Measurements from ENCODE around the gene HAGH. TPM values are rescaled to one million over a fixed set of nuclear protein-coding genes. Genes with fewer than 3 reads are reported as not detected.

Gene HAGH
- total and polyA plus RNA-seq, 4 experiments from 2014 or later, result 54.3 to 77.8 (median 68.5) TPM

DNA sequence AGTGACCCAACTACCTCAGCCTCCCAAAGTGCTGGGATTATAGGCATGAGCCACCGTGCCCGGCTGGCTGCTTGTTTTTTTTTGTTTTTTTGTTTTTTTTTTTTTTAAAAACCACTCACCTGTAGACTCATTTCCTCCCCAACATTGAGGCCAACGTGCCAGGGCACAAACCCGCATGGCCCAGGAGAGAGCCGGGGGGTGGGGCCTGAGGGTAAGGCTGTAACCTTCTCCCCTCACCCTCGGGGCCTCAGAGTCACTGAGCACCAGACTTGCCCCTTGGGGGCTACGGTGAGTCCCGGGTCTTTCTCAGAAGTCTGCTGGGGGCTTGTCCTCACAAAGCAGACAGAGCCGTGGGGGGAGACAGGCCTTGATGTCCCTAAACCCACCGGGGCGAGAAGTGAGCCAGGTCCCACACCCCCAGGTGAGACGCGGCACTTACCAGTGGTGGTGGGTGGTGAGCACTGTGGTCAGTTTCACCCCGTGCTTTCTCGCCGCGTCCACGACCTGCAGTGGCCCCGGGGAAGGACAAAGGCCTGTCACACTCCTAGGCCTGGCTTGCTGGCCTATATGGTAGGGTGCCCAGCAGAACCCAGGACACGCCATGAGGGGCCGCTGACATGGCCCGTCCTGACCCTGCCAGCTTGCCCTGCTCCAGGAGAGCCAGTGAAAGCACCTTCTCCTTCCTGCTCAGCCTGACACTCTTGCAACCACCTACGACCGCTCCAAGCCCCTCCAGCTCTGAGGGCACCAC, 4.6 kb downstream of the HAGH start:
- Mint-ChIP-seq H3K4me3 (no peak overlapping the region), H3K36me3 (peaks cover 0 to 10% of the 10 kb centered on the region in 2 donors), H3K27me3 (no peaks in the 10 kb centered on the region), H3K9me3 (peaks cover 0 to 2% (median 0%) of the 10 kb centered on the region in 8 donors), H3K27ac (no peak overlapping the region), H3K4me1 (peaks cover 5 to 27% (median 15%) of the 10 kb centered on the region in 4 donors)
- no peak for DNase-seq
- CTCF ChIA-PET (ENCODE audit: partially characterized antibody), result no interaction called here
- peaks cover 30% of the 10 kb centered on the region for H3K36me3 ChIP-seq (ENCODE audit: insufficient read depth, low read length)
- H3K9me3 ChIP-seq (ENCODE audit: control insufficient read depth in 1 of 2, low read length in 2 of 2), result no peaks in the 10 kb centered on the region
- POLR2A ChIA-PET (ENCODE audit: partially characterized antibody), result no interaction called here
- H3K27ac ChIP-seq (ENCODE audit: low read depth, low read length), result no peak overlapping the region
- intact Hi-C loops (cut with micrococcal nuclease), result no loop called here
- H3K4me1 ChIP-seq (ENCODE audit: insufficient read depth, low read length), result peaks cover 23% of the 10 kb centered on the region
- H3K27me3 ChIP-seq (ENCODE audit: insufficient read depth, low read length), result no peaks in the 10 kb centered on the region
- H3K4me3 ChIP-seq (ENCODE audit: low read length in 2 of 2), result no peak overlapping the region

DNA sequence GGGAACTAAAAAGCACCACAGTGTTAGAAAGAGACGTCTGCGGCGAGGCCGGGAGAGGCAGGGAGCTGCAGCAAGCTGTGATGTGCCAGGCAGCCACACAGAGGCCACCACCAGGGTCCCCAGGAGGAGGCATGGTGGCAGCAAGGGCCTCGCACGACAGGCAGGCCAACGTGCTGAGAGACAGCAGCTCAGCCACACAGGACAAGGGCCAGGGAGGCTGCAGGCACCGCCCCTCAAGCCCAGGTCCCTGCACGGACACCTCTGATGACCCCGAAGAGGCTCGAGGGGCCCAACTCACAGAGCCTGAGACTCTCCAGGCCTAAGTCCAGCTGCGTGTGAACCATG, 5.7 kb downstream of the HAGH start:
- ChIA-PET CTCF (ENCODE audit: partially characterized antibody) (no interaction called here), POLR2A (ENCODE audit: partially characterized antibody) (no interaction called here)
- Histone ChIP-seq H3K4me1 (ENCODE audit: insufficient read depth, low read length) (peaks cover 23% of the 10 kb centered on the region), H3K27ac (ENCODE audit: low read depth, low read length) (no peak overlapping the region), H3K9me3 (ENCODE audit: control insufficient read depth in 1 of 2, low read length in 2 of 2) (no peaks in the 10 kb centered on the region), H3K36me3 (ENCODE audit: insufficient read depth, low read length) (peaks cover 38% of the 10 kb centered on the region), H3K27me3 (ENCODE audit: insufficient read depth, low read length) (no peaks in the 10 kb centered on the region), H3K4me3 (ENCODE audit: low read length in 2 of 2) (no peak overlapping the region)
- no peak for DNase-seq
- Mint-ChIP-seq H3K9me3 (no peaks in the 10 kb centered on the region), H3K27me3 (no peaks in the 10 kb centered on the region), H3K4me1 (peaks cover 5 to 23% (median 14%) of the 10 kb centered on the region in 4 donors), H3K27ac (peak overlapping the region in 1 of 7 donors; percentile 31), H3K4me3 (no peak overlapping the region), H3K36me3 (peaks cover 0 to 16% of the 10 kb centered on the region in 2 donors)
- intact Hi-C loops (cut with micrococcal nuclease), result no loop called here

DNA sequence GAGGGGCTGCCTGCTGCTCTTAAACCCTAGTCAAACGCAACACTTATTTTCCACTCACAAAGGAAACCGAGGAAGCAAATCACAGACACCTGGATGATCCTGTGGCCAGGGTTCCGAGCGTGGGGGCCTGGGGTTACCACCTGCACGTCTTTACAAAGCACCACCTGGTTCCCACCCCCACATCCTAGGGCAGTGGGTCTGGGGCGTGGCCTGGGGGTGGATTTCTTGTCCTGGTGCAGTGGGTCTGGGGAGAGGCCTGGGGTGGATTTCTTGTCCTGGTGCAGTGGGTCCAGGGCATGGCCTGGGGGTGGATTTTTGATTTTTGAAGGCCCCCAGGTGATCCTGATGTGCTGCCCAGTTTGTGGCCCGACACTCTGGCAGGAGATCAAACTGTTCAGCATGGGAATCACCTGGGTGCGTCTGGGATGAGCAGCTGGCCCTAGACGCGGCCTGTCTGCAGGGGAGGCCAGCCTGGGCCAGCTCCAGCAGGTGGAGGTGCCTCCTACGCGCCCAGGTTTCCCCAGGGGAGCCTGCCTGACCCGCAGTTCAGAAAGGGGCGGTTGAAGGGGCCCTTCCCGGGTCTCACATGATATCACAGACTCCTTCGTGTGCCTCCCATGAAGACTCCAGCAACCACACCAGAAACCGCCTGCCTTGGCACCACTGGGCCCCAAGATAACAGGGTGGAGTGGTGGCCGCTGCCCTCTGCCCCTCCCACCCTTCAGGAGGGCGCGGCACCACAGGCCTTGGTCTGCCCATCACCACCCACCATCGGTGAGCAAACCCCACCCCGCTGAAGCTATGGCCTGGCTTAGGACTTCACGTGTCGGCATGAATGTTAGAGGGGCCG, 6.3 kb downstream of the HAGH start:
- peaks cover 40% of the 10 kb centered on the region for H3K36me3 ChIP-seq (ENCODE audit: insufficient read depth, low read length)
- no peaks in the 10 kb centered on the region for H3K27me3 Mint-ChIP-seq
- no peak for DNase-seq
- no peaks in the 10 kb centered on the region for H3K9me3 Mint-ChIP-seq
- no peak overlapping the region for H3K4me3 Mint-ChIP-seq
- no peaks in the 10 kb centered on the region for H3K9me3 ChIP-seq (ENCODE audit: control insufficient read depth in 1 of 2, low read length in 2 of 2)
- peak overlapping the region in 1 of 7 donors; percentile 23 for H3K27ac Mint-ChIP-seq
- H3K4me1 ChIP-seq (ENCODE audit: insufficient read depth, low read length), result peaks cover 17% of the 10 kb centered on the region
- no peak overlapping the region for H3K27ac ChIP-seq (ENCODE audit: low read depth, low read length)
- H3K27me3 ChIP-seq (ENCODE audit: insufficient read depth, low read length), result no peaks in the 10 kb centered on the region
- ChIA-PET CTCF (ENCODE audit: partially characterized antibody) (no interaction called here), POLR2A (ENCODE audit: partially characterized antibody) (no interaction called here)
- peaks cover 4 to 20% of the 10 kb centered on the region in 2 donors for H3K36me3 Mint-ChIP-seq
- H3K4me3 ChIP-seq (ENCODE audit: low read length in 2 of 2), result no peak overlapping the region
- H3K4me1 Mint-ChIP-seq, result peaks cover 5 to 17% (median 11%) of the 10 kb centered on the region in 4 donors
- intact Hi-C loops (cut with micrococcal nuclease), result no loop called here

DNA sequence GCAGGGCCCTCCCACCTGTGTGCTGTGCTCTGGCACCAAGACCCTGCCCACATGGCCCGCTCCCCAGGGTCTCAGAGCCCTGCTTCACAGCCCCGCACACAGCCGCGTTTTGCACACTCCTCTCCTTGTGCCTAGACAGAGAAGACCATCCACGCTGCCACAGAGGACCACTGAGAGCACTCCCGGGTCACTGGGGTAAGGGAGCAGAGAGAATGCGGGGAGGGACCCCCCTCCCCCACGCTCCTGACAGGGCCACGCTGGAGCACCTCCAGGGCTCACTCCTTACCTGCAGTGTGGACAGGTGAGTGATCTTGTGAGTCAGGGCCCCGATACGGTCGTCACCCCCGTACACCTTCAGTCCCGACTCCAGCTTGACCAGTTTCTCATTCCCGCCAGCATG, 7.0 kb downstream of the HAGH start:
- Mint-ChIP-seq H3K27me3 (no peaks in the 10 kb centered on the region), H3K36me3 (peaks cover 5 to 24% of the 10 kb centered on the region in 2 donors), H3K4me3 (no peak overlapping the region), H3K27ac (peak overlapping the region in 2 of 7 donors; percentile 37 to 51), H3K4me1 (peaks cover 4 to 11% (median 7%) of the 10 kb centered on the region in 4 donors), H3K9me3 (no peaks in the 10 kb centered on the region)
- no peak overlapping the region for H3K4me3 ChIP-seq (ENCODE audit: low read length in 2 of 2)
- H3K9me3 ChIP-seq (ENCODE audit: control insufficient read depth in 1 of 2, low read length in 2 of 2), result no peaks in the 10 kb centered on the region
- no peak overlapping the region for H3K27ac ChIP-seq (ENCODE audit: low read depth, low read length)
- H3K36me3 ChIP-seq (ENCODE audit: insufficient read depth, low read length), result peaks cover 42% of the 10 kb centered on the region
- no peaks in the 10 kb centered on the region for H3K27me3 ChIP-seq (ENCODE audit: insufficient read depth, low read length)
- intact Hi-C loops (cut with micrococcal nuclease), result no loop called here
- no peak for DNase-seq
- ChIA-PET POLR2A (ENCODE audit: partially characterized antibody) (no interaction called here), CTCF (ENCODE audit: partially characterized antibody) (no interaction called here)
- H3K4me1 ChIP-seq (ENCODE audit: insufficient read depth, low read length), result peaks cover 10% of the 10 kb centered on the region

DNA sequence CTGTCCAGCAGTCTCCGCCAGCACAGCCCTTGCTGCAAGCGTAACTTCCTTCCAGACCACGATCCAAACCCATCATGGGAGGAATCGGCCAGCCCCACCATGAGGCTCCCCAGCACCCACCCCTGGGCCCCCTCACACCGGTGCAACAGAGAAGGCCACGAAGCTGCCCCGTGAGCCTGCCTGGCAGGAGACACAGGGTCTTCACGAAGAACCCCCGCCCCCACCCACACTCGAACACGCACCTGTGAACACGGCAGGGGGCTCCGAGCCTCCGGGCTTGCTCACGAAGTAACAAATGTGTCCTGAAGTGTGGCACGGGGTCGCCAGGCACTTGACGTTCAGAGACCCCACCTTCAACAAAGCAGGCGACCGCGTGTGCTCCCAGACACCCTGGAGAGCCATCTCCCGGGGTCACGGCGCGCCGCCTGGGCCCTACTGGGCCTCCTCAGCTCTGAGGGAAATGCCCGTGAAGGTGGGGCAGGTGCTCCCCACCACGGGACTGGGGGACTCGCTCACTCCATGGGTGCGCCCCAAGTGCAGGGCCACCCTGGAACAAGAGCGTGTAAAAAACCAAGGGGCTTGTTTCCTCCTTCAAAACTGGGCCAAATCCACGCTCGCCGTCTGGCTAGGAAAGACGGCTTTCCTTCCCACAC, 7.6 kb downstream of the HAGH start:
- Mint-ChIP-seq H3K36me3 (peaks cover 5 to 25% of the 10 kb centered on the region in 2 donors), H3K27me3 (no peaks in the 10 kb centered on the region), H3K9me3 (no peaks in the 10 kb centered on the region), H3K4me1 (peaks cover 1 to 5% (median 4%) of the 10 kb centered on the region in 4 donors), H3K4me3 (no peak overlapping the region), H3K27ac (peak overlapping the region in 2 of 7 donors; percentile 37 to 51)
- ChIA-PET CTCF (ENCODE audit: partially characterized antibody) (no interaction called here), POLR2A (ENCODE audit: partially characterized antibody) (no interaction called here)
- Histone ChIP-seq H3K36me3 (ENCODE audit: insufficient read depth, low read length) (peaks cover 42% of the 10 kb centered on the region), H3K27me3 (ENCODE audit: insufficient read depth, low read length) (no peaks in the 10 kb centered on the region), H3K27ac (ENCODE audit: low read depth, low read length) (no peak overlapping the region), H3K9me3 (ENCODE audit: control insufficient read depth in 1 of 2, low read length in 2 of 2) (no peaks in the 10 kb centered on the region), H3K4me1 (ENCODE audit: insufficient read depth, low read length) (peaks cover 4% of the 10 kb centered on the region), H3K4me3 (ENCODE audit: low read length in 2 of 2) (no peak overlapping the region)
- no peak for DNase-seq
- intact Hi-C loops (cut with micrococcal nuclease), result no loop called here

DNA sequence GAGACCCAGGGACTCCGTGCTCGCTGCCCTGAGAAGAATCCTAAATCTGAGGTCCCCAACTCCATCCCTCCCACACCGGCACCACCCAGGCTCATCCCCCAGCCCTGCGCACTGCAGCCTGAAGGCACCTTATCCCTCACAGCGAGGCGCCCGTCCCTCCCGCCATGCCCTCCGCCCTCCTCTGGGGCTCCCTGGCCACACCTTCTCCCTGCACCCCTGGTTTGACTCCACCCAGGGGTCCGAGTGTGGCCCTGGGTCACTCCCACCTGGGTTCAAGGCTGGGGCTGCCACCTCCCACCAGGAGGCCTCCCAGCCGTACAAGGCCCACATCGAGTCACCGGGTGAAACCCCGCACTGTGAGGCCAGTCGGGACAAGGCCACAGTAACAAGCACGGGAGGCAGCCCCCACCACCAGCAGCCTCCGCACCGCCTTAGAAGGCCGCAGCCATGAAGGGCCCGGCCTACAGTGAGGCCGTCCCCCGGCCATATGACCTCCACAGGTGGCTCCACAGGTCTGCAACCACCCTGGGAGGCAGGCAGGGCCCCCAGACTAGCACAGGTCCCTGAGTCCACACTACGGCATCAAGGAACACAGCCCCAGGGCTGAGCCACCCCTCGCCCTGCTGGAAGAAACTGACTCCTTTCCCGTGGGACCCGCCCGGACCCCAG, 8.3 kb downstream of the HAGH start:
- H3K27me3 ChIP-seq (ENCODE audit: insufficient read depth, low read length), result no peaks in the 10 kb centered on the region
- peaks cover 49% of the 10 kb centered on the region for H3K36me3 ChIP-seq (ENCODE audit: insufficient read depth, low read length)
- H3K9me3 ChIP-seq (ENCODE audit: control insufficient read depth in 1 of 2, low read length in 2 of 2), result no peaks in the 10 kb centered on the region
- no peaks in the 10 kb centered on the region for H3K9me3 Mint-ChIP-seq
- peaks cover 2 to 5% (median 3%) of the 10 kb centered on the region in 4 donors for H3K4me1 Mint-ChIP-seq
- no peak for DNase-seq
- no peaks in the 10 kb centered on the region for H3K4me1 ChIP-seq (ENCODE audit: insufficient read depth, low read length)
- no peak overlapping the region for H3K27ac Mint-ChIP-seq
- peaks cover 10 to 30% of the 10 kb centered on the region in 2 donors for H3K36me3 Mint-ChIP-seq
- intact Hi-C loops (cut with micrococcal nuclease), result no loop called here
- POLR2A ChIA-PET (ENCODE audit: partially characterized antibody), result no interaction called here
- no peak overlapping the region for H3K4me3 Mint-ChIP-seq
- CTCF ChIA-PET (ENCODE audit: partially characterized antibody), result no interaction called here
- H3K4me3 ChIP-seq (ENCODE audit: low read length in 2 of 2), result no peak overlapping the region
- H3K27ac ChIP-seq (ENCODE audit: low read depth, low read length), result no peak overlapping the region
- no peaks in the 10 kb centered on the region for H3K27me3 Mint-ChIP-seq

DNA sequence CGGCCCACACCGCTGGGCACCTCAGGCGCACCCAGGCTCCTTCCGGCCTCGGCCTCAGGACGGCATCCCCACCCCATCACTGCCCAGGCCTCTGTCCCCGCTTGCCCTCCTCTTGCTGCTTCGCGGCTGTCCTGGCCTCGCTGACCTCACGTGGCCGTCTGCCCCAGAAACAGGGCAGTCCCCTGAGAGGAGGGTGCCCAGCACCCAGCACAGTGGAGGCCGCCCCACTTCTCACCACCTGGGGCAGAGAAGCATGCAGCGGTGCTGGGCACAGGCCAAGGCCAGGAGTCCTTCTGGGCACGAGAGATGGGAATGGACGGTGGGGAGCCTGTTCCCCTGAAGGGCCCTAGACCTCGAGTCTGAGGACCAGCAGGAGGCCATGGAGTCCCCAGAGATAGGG, 8.9 kb downstream of the HAGH start:
- ChIA-PET CTCF (ENCODE audit: partially characterized antibody) (no interaction called here), POLR2A (ENCODE audit: partially characterized antibody) (no interaction called here)
- no peak for DNase-seq
- H3K4me1 Mint-ChIP-seq, result peaks cover 5 to 8% (median 7%) of the 10 kb centered on the region in 4 donors
- Histone ChIP-seq H3K9me3 (ENCODE audit: control insufficient read depth in 1 of 2, low read length in 2 of 2) (no peaks in the 10 kb centered on the region), H3K4me3 (ENCODE audit: low read length in 2 of 2) (no peak overlapping the region), H3K27ac (ENCODE audit: low read depth, low read length) (no peak overlapping the region), H3K36me3 (ENCODE audit: insufficient read depth, low read length) (peaks cover 47% of the 10 kb centered on the region), H3K4me1 (ENCODE audit: insufficient read depth, low read length) (no peaks in the 10 kb centered on the region), H3K27me3 (ENCODE audit: insufficient read depth, low read length) (no peaks in the 10 kb centered on the region)
- intact Hi-C loops (cut with micrococcal nuclease), result no loop called here
- H3K4me3 Mint-ChIP-seq, result no peak overlapping the region
- peaks cover 14 to 34% of the 10 kb centered on the region in 2 donors for H3K36me3 Mint-ChIP-seq
- no peak overlapping the region for H3K27ac Mint-ChIP-seq
- no peaks in the 10 kb centered on the region for H3K27me3 Mint-ChIP-seq
- H3K9me3 Mint-ChIP-seq, result no peaks in the 10 kb centered on the region
